ENCODE results near the gene MSI2. TPM values are rescaled to one million over a fixed set of nuclear protein-coding genes. Genes with fewer than 3 reads are reported as not detected.

MSI2 gene
- total RNA-seq, 4 donors from 2014 or later: 27.3 to 50.4 (median 36.8) TPM

- Histone ChIP-seq H3K4me1 (peaks cover 0 to 29% (median 0%) of the 10 kb centered on the region in 3 donors), H3K4me3 (no peak overlapping the region), H3K9me3 (no peaks in the 10 kb centered on the region), H3K27me3 (no peaks in the 10 kb centered on the region), H3K27ac (no peak overlapping the region), H3K36me3 (no peaks in the 10 kb centered on the region)
- 65 to 78% methylated on average over 6 to 9 of the region's 9 CpGs for WGBS, 2 donors (ENCODE audit: low coverage in 1 of 2)
- no peak for TF ChIP-seq POLR2A (IDR thresholded peaks at IDR 0.05)
- TF ChIP-seq CTCF (IDR thresholded peaks at IDR 0.05): no peak
- no peak for TF ChIP-seq EP300 (IDR thresholded peaks at IDR 0.05)
- TF ChIP-seq POLR2AphosphoS5 (IDR thresholded peaks at IDR 0.05): no peak
- ATAC-seq: no peak
These were observed 85.6 kb downstream of the MSI2 start for GRCh38 chr17:57341611-57342540.

DNA sequence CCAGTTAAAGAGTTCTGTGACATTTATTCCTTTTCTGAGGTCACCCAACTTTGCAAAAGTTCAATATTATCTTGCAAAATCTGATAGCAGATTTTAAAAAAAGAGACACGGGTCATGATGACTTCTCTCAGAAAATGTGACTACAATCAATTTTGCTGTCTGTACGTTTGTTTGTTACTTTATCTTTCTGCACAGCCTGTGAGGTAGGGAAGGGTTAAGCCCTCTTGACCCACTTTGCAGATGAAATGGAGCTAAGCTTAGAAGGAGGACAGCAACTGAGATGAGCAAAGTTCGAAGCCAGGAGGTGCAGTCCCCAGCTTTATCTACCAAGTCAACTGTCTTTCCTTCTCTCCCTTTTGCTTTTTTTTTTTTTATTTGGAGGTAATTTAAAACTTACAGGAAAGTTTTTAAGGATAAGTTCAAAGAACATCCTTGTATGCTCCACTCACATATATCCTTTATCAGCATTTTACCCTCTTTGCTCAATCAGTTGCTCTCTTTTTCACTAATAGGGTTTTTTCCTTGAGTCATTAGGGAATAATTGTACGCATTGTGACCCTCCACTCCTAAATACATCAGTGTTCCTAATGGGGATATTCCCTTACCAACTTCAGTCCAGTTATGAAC, 86.8 kb downstream of the MSI2 start:
- H3K27me3 ChIP-seq: no peaks in the 10 kb centered on the region
- TF ChIP-seq POLR2A (IDR thresholded peaks at IDR 0.05): no peak
- TF ChIP-seq CTCF (IDR thresholded peaks at IDR 0.05): no peak
- TF ChIP-seq EP300 (IDR thresholded peaks at IDR 0.05): no peak
- H3K4me3 ChIP-seq: no peak overlapping the region
- 80 to 100% methylated on average over 4 of the region's 4 CpGs for WGBS, 2 donors (ENCODE audit: low coverage in 1 of 2)
- H3K36me3 ChIP-seq: peaks cover 0 to 6% of the 10 kb centered on the region in 2 donors
- ATAC-seq: no peak
- H3K9me3 ChIP-seq: no peaks in the 10 kb centered on the region
- peaks cover 0 to 24% (median 0%) of the 10 kb centered on the region in 3 donors for H3K4me1 ChIP-seq
- H3K27ac ChIP-seq: no peak overlapping the region

- Histone ChIP-seq H3K9me3 (no peaks in the 10 kb centered on the region), H3K27me3 (no peaks in the 10 kb centered on the region), H3K27ac (no peak overlapping the region), H3K4me3 (no peak overlapping the region), H3K36me3 (peaks cover 0 to 7% of the 10 kb centered on the region in 2 donors), H3K4me1 (peaks cover 0 to 24% (median 0%) of the 10 kb centered on the region in 3 donors)
- TF ChIP-seq EP300 (IDR thresholded peaks at IDR 0.05): no peak
- no peak for TF ChIP-seq POLR2AphosphoS5 (IDR thresholded peaks at IDR 0.05)
- TF ChIP-seq CTCF (IDR thresholded peaks at IDR 0.05): no peak
- WGBS, 2 donors (ENCODE audit: low coverage in 1 of 2): 75 to 91% methylated on average over 5 of the region's 5 CpGs
- ATAC-seq: no peak
These were observed 87.4 kb downstream of the MSI2 start for GRCh38 chr17:57343717-57344116.

DNA sequence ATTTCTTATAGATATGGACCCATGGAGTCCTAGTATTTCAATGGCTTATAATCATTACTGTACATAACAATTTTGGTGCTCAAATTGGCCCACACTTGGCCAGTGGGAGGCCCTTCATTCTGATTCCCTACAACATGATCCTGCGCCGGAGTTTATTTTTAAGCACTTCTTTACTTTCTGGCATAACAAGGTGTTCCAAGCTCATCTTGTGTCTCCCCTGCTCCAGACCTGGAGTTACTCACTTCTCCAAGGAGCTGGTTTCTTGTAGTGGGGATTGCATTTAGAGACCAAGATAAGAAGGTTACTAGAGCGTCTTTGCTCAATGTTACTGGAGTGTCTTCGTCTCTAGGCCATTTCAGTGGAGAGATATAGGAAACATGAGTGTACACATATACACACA, 87.9 kb downstream of the MSI2 start:
- no peak for TF ChIP-seq CTCF (IDR thresholded peaks at IDR 0.05)
- no peak for TF ChIP-seq POLR2AphosphoS5 (IDR thresholded peaks at IDR 0.05)
- no peak for TF ChIP-seq EP300 (IDR thresholded peaks at IDR 0.05)
- no peak for TF ChIP-seq POLR2A (IDR thresholded peaks at IDR 0.05)
- Histone ChIP-seq H3K27ac (no peak overlapping the region), H3K9me3 (no peaks in the 10 kb centered on the region), H3K4me1 (peaks cover 0 to 24% (median 0%) of the 10 kb centered on the region in 3 donors), H3K4me3 (no peak overlapping the region), H3K36me3 (peaks cover 0 to 7% of the 10 kb centered on the region in 2 donors), H3K27me3 (no peaks in the 10 kb centered on the region)
- ATAC-seq: no peak
- 83% methylated on average over 1 of the region's 4 CpGs; no CpG with 5 or more reads in 1 of the 2 donors for WGBS, 2 donors (ENCODE audit: low coverage in 1 of 2)

All from gastroesophageal sphincter (tissue), 4 donors.